Panc1 (cell line): Measurements from ENCODE around the gene SLC30A4. TPM values are rescaled to one million over a fixed set of nuclear protein-coding genes. Genes with fewer than 3 reads are reported as not detected.

Source experiments
- ATAC-seq: fragments of 200-7000 bp; cut with Tn5 transposase; 2 replicates; pipeline ENCODE4 v1.9.1; 2020; ENCODE audit warnings: mild to moderate bottlenecking, moderate library complexity
- BruUV-seq: library from RNA; stranded (reverse); fragments of 400-500 nt; replicated peaks from 2 replicates; lab custom pipeline; 2021; lab: Mats Ljungman, UMichigan
- CTCF ChIA-PET: fragments of 300-600 bp; sonication (Branson Sonifier 250); formaldehyde crosslinking; loops from one replicate; lab custom pipeline; 2022; ENCODE audit warnings: antibody characterized with exemption; lab: Charles Lee
- POLR2A ChIA-PET: fragments of 300-600 bp; sonication (Branson Sonifier 250); formaldehyde crosslinking; loops from one replicate; lab custom pipeline; 2022; ENCODE audit warnings: antibody characterized with exemption; lab: Charles Lee
- DNase-seq: peaks from one replicate; pipeline ENCODE4 v3.0.0-alpha.2; 2010; ENCODE audit warnings: low read depth, low spot score
- H3K27ac ChIP-seq: 2 replicates; pipeline ENCODE4 v1.5.1; 2011; ENCODE audit warnings: mild to moderate bottlenecking, low read length, inconsistent platforms
- H3K27me3 ChIP-seq: fragments of 200-500 bp; sonication (Bioruptor generic); 2 replicates; pipeline ENCODE4 v1.6.0; 2014; ENCODE audit warnings: low read length, inconsistent platforms; ENCODE audit not compliant: control insufficient read depth, insufficient read depth
- H3K36me3 ChIP-seq: fragments of 200-500 bp; sonication (Bioruptor generic); 2 replicates; pipeline ENCODE4 v1.5.1; 2014; ENCODE audit warnings: inconsistent platforms, mild to moderate bottlenecking, low read length, moderate library complexity; ENCODE audit not compliant: control insufficient read depth, insufficient read depth
- H3K4me1 ChIP-seq: 2 replicates; pipeline ENCODE4 v1.5.1; 2011; ENCODE audit warnings: inconsistent platforms, mild to moderate bottlenecking, low read length, moderate library complexity; ENCODE audit not compliant: control insufficient read depth, insufficient read depth
- H3K4me3 ChIP-seq, 2 experiments: 2 replicates each; pipeline ENCODE4 v1.5.1; 2011 to 2012; ENCODE audit warnings: low read depth in 2 of 2, low read length in 2 of 2, mild to moderate bottlenecking in 2 of 2, inconsistent platforms in 1 of 2, moderate library complexity in 1 of 2
- H3K9me3 ChIP-seq: fragments of 200-500 bp; sonication (Bioruptor generic); 2 replicates; pipeline ENCODE4 v1.5.1; 2014; ENCODE audit warnings: low read depth, mild to moderate bottlenecking, inconsistent platforms, low read length, moderate library complexity; ENCODE audit not compliant: control insufficient read depth, insufficient read depth
- POLR2AphosphoS5 ChIP-seq: IDR thresholded peaks from 2 replicates; pipeline ENCODE4 v1.6.1; 2012; ENCODE audit warnings: mild to moderate bottlenecking, low read depth, low read length, moderate library complexity
- SIN3A ChIP-seq: IDR thresholded peaks from 2 replicates; pipeline ENCODE4 v1.6.1; 2012; ENCODE audit warnings: low read depth, mild to moderate bottlenecking, low read length, moderate library complexity, borderline replicate concordance; ENCODE audit not compliant: insufficient read depth
- TCF7L2 ChIP-seq: IDR thresholded peaks from 2 replicates; pipeline ENCODE4 v1.6.1; 2011; ENCODE audit warnings: mild to moderate bottlenecking, low read depth, low read length, inconsistent platforms
- in situ Hi-C: cut with HindIII; loops from 2 replicates; pipeline ENCODE4 v1.10.0; 2016; ENCODE audit warnings: low sequenced_read_pairs, low pct_unique_long_range_greater_than_20kb
- intact Hi-C: fragments of 100-400 bp; cut with micrococcal nuclease; formaldehyde crosslinking; loops from one replicate; pipeline ENCODE4 v1.10.0; 2022; ENCODE audit not compliant: unreplicated experiment
- total RNA-seq: library from RNA; stranded (reverse); gene quantifications from one replicate; pipeline ENCODE4 v1.2.1, GENCODE V29; 2021; ENCODE audit not compliant: unreplicated experiment
- TF ChIP-seq, protein P1 (sequence below), 2 experiments: IDR thresholded peaks; 2 replicates each; pipeline ENCODE4 v1.6.1; 2011 to 2012; ENCODE audit warnings: low read depth in 2 of 2, control low read depth in 1 of 2, low read length in 1 of 2, mild to moderate bottlenecking in 1 of 2, moderate library complexity in 1 of 2; ENCODE audit not compliant: insufficient read depth in 1 of 2
- TF ChIP-seq, protein P2 (sequence below): fragments of 450-650 bp; IDR thresholded peaks from 2 replicates; pipeline ENCODE4 v1.5.1; 2017; ENCODE audit warnings: mild to moderate bottlenecking

SLC30A4 gene
- total RNA-seq, 1 experiment from 2014 or later = 9.3 TPM

DNA sequence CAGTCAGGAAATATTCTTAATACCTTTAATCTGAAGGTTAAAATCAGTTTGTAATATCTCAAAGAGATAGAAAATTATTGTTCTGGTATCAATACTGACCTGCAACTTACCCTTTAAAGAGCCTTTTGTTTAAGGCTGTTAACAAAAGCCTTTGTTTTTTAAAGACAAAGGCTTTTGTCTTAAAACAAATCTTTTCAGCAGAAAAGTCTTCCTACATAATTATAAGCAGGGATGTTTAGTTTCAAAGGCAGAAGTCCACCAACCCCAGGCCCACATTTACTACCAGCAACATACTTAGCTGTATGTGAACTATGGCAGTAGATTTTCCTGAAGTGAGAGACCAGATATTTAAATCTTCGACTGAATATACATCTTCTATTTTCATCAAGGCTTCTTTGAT, 36.2 kb downstream of the SLC30A4 start:
- Histone ChIP-seq H3K36me3 (no peaks in the 10 kb centered on the region), H3K27ac (no peak overlapping the region), H3K4me3 (no peak overlapping the region), H3K27me3 (no peaks in the 10 kb centered on the region), H3K4me1 (no peaks in the 10 kb centered on the region), H3K9me3 (no peaks in the 10 kb centered on the region)
- no peak for DNase-seq
- ChIA-PET CTCF (no interaction called here), POLR2A (no interaction called here)
- in situ Hi-C loops = no loop called here
- intact Hi-C loops = no loop called here
- TF ChIP-seq POLR2AphosphoS5 (no peak), TCF7L2 (no peak), SIN3A (no peak)
- TF ChIP-seq, protein P1, sequence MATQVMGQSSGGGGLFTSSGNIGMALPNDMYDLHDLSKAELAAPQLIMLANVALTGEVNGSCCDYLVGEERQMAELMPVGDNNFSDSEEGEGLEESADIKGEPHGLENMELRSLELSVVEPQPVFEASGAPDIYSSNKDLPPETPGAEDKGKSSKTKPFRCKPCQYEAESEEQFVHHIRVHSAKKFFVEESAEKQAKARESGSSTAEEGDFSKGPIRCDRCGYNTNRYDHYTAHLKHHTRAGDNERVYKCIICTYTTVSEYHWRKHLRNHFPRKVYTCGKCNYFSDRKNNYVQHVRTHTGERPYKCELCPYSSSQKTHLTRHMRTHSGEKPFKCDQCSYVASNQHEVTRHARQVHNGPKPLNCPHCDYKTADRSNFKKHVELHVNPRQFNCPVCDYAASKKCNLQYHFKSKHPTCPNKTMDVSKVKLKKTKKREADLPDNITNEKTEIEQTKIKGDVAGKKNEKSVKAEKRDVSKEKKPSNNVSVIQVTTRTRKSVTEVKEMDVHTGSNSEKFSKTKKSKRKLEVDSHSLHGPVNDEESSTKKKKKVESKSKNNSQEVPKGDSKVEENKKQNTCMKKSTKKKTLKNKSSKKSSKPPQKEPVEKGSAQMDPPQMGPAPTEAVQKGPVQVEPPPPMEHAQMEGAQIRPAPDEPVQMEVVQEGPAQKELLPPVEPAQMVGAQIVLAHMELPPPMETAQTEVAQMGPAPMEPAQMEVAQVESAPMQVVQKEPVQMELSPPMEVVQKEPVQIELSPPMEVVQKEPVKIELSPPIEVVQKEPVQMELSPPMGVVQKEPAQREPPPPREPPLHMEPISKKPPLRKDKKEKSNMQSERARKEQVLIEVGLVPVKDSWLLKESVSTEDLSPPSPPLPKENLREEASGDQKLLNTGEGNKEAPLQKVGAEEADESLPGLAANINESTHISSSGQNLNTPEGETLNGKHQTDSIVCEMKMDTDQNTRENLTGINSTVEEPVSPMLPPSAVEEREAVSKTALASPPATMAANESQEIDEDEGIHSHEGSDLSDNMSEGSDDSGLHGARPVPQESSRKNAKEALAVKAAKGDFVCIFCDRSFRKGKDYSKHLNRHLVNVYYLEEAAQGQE (IDR thresholded peaks at IDR 0.05; ENCODE audit: insufficient read depth in 1 of 2, low read depth in 2 of 2, low read length in 1 of 2) = no peak
- TF ChIP-seq, protein P2, sequence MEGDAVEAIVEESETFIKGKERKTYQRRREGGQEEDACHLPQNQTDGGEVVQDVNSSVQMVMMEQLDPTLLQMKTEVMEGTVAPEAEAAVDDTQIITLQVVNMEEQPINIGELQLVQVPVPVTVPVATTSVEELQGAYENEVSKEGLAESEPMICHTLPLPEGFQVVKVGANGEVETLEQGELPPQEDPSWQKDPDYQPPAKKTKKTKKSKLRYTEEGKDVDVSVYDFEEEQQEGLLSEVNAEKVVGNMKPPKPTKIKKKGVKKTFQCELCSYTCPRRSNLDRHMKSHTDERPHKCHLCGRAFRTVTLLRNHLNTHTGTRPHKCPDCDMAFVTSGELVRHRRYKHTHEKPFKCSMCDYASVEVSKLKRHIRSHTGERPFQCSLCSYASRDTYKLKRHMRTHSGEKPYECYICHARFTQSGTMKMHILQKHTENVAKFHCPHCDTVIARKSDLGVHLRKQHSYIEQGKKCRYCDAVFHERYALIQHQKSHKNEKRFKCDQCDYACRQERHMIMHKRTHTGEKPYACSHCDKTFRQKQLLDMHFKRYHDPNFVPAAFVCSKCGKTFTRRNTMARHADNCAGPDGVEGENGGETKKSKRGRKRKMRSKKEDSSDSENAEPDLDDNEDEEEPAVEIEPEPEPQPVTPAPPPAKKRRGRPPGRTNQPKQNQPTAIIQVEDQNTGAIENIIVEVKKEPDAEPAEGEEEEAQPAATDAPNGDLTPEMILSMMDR = no peak
- BruUV-seq = no TSS peak
- ATAC-seq = no peak

DNA sequence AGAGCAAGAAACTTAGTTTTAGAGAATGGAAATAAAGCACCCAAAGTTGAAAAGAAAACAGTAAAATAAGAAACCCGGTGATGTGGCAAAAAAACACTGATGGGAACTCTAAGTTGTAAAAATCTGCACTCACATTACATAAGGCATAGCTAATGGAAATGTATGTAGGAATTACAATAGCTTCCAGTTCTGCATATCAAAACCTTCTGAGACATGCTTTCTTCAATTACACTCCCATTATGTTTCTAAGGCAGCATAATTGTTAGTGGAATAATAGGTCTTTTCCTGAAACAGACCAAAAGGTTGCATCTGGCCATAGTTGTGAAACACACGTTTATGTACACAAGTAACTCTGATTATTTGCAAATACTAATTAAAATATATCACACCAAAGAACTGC, 41.4 kb downstream of the SLC30A4 start:
- no peaks in the 10 kb centered on the region for H3K27me3 ChIP-seq
- TF ChIP-seq SIN3A (no peak), POLR2AphosphoS5 (no peak), TCF7L2 (no peak)
- TF ChIP-seq, protein P1 (IDR thresholded peaks at IDR 0.05; ENCODE audit: insufficient read depth in 1 of 2, low read depth in 2 of 2, low read length in 1 of 2) = no peak
- TF ChIP-seq, protein P2 = no peak
- H3K9me3 ChIP-seq = no peaks in the 10 kb centered on the region
- no peak for DNase-seq
- no peaks in the 10 kb centered on the region for H3K4me1 ChIP-seq
- ChIA-PET CTCF (interaction anchor here (0.6 kb wide), 1 partner anchor 85 kb away, joined by 3 read pairs; no protein-coding TSS in a partner anchor), POLR2A (interaction anchor here (0.6 kb wide), 1 partner anchor 56 kb away, joined by 4 read pairs; no protein-coding TSS in a partner anchor)
- no TSS peak for BruUV-seq
- ATAC-seq = no peak
- intact Hi-C loops (no loop called here), in situ Hi-C loops (no loop called here)
- no peak overlapping the region for H3K4me3 ChIP-seq
- H3K36me3 ChIP-seq = no peaks in the 10 kb centered on the region
- no peak overlapping the region for H3K27ac ChIP-seq
